H9 (cell line): ENCODE results near the gene TRABD2B. TPM values are rescaled to one million over a fixed set of nuclear protein-coding genes. Genes with fewer than 3 reads are reported as not detected.

Experiments used
- DNase-seq: peaks from one replicate; pipeline ENCODE4 v3.0.0-alpha.2; 2017
- H2AFZ ChIP-seq: one replicate; pipeline ENCODE4 v1.6.1; 2013; ENCODE audit warnings: mild to moderate bottlenecking, low read length, control low read depth, moderate library complexity
- H2AK5ac ChIP-seq: 2 replicates; pipeline ENCODE4 v1.6.1; 2013; ENCODE audit warnings: low read length, control low read depth, mixed read lengths; ENCODE audit not compliant: insufficient read length
- H2BK120ac ChIP-seq: one replicate; pipeline ENCODE4 v1.6.1; 2013; ENCODE audit warnings: low read depth, mild to moderate bottlenecking, low read length, control low read depth, inconsistent platforms; ENCODE audit not compliant: poor library complexity, severe bottlenecking
- H2BK12ac ChIP-seq: 2 replicates; pipeline ENCODE4 v1.6.1; 2013; ENCODE audit warnings: low read length, control low read depth, mixed read lengths, low read depth; ENCODE audit not compliant: insufficient read length
- H2BK15ac ChIP-seq: 2 replicates; pipeline ENCODE4 v1.6.1; 2013; ENCODE audit warnings: low read depth, low read length, control low read depth
- H2BK20ac ChIP-seq: one replicate; pipeline ENCODE4 v1.6.1; 2013; ENCODE audit warnings: low read depth, mild to moderate bottlenecking, low read length, control low read depth, inconsistent platforms; ENCODE audit not compliant: poor library complexity, severe bottlenecking
- H2BK5ac ChIP-seq: 2 replicates; pipeline ENCODE4 v1.6.1; 2013; ENCODE audit warnings: low read length, control low read depth, mixed read lengths; ENCODE audit not compliant: insufficient read length
- H3K14ac ChIP-seq: 2 replicates; pipeline ENCODE4 v1.6.1; 2013; ENCODE audit warnings: low read length, control low read depth; ENCODE audit not compliant: insufficient read depth
- H3K18ac ChIP-seq: 2 replicates; pipeline ENCODE4 v1.6.1; 2013; ENCODE audit warnings: low read depth, mild to moderate bottlenecking, mixed read lengths, low read length, control low read depth; ENCODE audit not compliant: insufficient read length
- H3K23ac ChIP-seq: 2 replicates; pipeline ENCODE4 v1.6.1; 2013; ENCODE audit warnings: low read length, control low read depth, mixed read lengths, low read depth; ENCODE audit not compliant: insufficient read length
- H3K23me2 ChIP-seq: 2 replicates; pipeline ENCODE4 v1.6.1; 2013; ENCODE audit warnings: low read depth, mild to moderate bottlenecking, mixed read lengths, low read length, control low read depth; ENCODE audit not compliant: insufficient read length, poor library complexity, severe bottlenecking
- H3K27ac ChIP-seq: 2 replicates; pipeline ENCODE4 v1.5.1; 2013; ENCODE audit warnings: low read length, control low read depth, mixed read lengths, low read depth; ENCODE audit not compliant: insufficient read length
- H3K27me3 ChIP-seq: 2 replicates; pipeline ENCODE4 v1.6.1; 2013; ENCODE audit warnings: low read length, control low read depth, inconsistent platforms; ENCODE audit not compliant: insufficient read depth
- H3K4ac ChIP-seq: 2 replicates; pipeline ENCODE4 v1.6.1; 2013; ENCODE audit warnings: low read depth, mild to moderate bottlenecking, control low read depth, inconsistent platforms, low read length, moderate library complexity
- H3K4me1 ChIP-seq: 2 replicates; pipeline ENCODE4 v1.6.1; 2013; ENCODE audit warnings: low read length, control low read depth, inconsistent platforms; ENCODE audit not compliant: insufficient read depth
- H3K4me2 ChIP-seq: 2 replicates; pipeline ENCODE4 v1.6.1; 2013; ENCODE audit warnings: low read length, control low read depth, mixed read lengths; ENCODE audit not compliant: insufficient read length, insufficient read depth
- H3K56ac ChIP-seq: 2 replicates; pipeline ENCODE4 v1.6.1; 2013; ENCODE audit warnings: low read depth, mild to moderate bottlenecking, mixed read lengths, low read length, control low read depth; ENCODE audit not compliant: insufficient read length
- H3K79me1 ChIP-seq: 2 replicates; pipeline ENCODE4 v1.6.1; 2013; ENCODE audit warnings: low read depth, mild to moderate bottlenecking, moderate library complexity, low read length, control low read depth, inconsistent platforms; ENCODE audit not compliant: insufficient read depth, poor library complexity, severe bottlenecking
- H3K79me2 ChIP-seq: 2 replicates; pipeline ENCODE4 v1.6.1; 2013; ENCODE audit warnings: low read length, control low read depth, inconsistent platforms; ENCODE audit not compliant: insufficient read depth
- H3K9ac ChIP-seq: 2 replicates; pipeline ENCODE4 v1.6.1; 2013; ENCODE audit warnings: low read length, control low read depth, mixed read lengths; ENCODE audit not compliant: insufficient read length; ENCODE audit errors: extremely low read depth
- H3K9me3 ChIP-seq: one replicate; pipeline ENCODE4 v1.6.1; 2013; ENCODE audit warnings: low read depth, low read length, inconsistent platforms; ENCODE audit not compliant: control insufficient read depth
- H3T11ph ChIP-seq: one replicate; pipeline ENCODE4 v1.6.1; 2013; ENCODE audit warnings: mild to moderate bottlenecking, low read length, control low read depth, inconsistent platforms
- H4K20me1 ChIP-seq: one replicate; pipeline ENCODE4 v1.6.1; 2013; ENCODE audit not compliant: control insufficient read depth, insufficient read length, insufficient read depth
- H4K5ac ChIP-seq: 2 replicates; pipeline ENCODE4 v1.6.1; 2013; ENCODE audit warnings: low read depth, mild to moderate bottlenecking, mixed read lengths, low read length, control low read depth; ENCODE audit not compliant: insufficient read length
- H4K8ac ChIP-seq: replicated peaks from 2 replicates; pipeline ENCODE4 v1.6.1; 2013; ENCODE audit warnings: low read length, control low read depth, mixed read lengths, low read depth; ENCODE audit not compliant: insufficient read length
- H4K91ac ChIP-seq: 2 replicates; pipeline ENCODE4 v1.6.1; 2013; ENCODE audit warnings: low read depth, mild to moderate bottlenecking, moderate library complexity, mixed read lengths, low read length, control low read depth; ENCODE audit not compliant: insufficient read length
- H3K27ac Mint-ChIP-seq, 3 experiments: 2 replicates in 2 of 3; 3 replicates in 1 of 3; pipeline ENCODE4 v1.8.0; 2020 to 2021; ENCODE audit warnings: mixed read lengths in 3 of 3, mild to moderate bottlenecking in 1 of 3, moderate library complexity in 1 of 3
- H3K27me3 Mint-ChIP-seq: 2 replicates; pipeline ENCODE4 v1.8.0; 2021; ENCODE audit warnings: low read depth, mild to moderate bottlenecking, moderate library complexity, mixed read lengths
- H3K36me3 Mint-ChIP-seq, 3 experiments: 2 replicates in 2 of 3; 3 replicates in 1 of 3; pipeline ENCODE4 v1.8.0; 2020 to 2021; ENCODE audit warnings: low read depth in 3 of 3, mixed read lengths in 3 of 3; ENCODE audit not compliant: insufficient read depth in 1 of 3
- H3K4me1 Mint-ChIP-seq, 2 experiments: 2 replicates each; pipeline ENCODE4 v1.8.0; 2020; ENCODE audit warnings: mixed read lengths in 2 of 2
- H3K4me3 Mint-ChIP-seq, 2 experiments: 2 replicates in 1 of 2; 3 replicates in 1 of 2; pipeline ENCODE4 v1.8.0; 2020 to 2021; ENCODE audit warnings: mild to moderate bottlenecking in 2 of 2, mixed read lengths in 2 of 2, moderate library complexity in 1 of 2
- H3K9me3 Mint-ChIP-seq, 2 experiments: 2 replicates in 1 of 2; 3 replicates in 1 of 2; pipeline ENCODE4 v1.8.0; 2020; ENCODE audit warnings: mild to moderate bottlenecking in 2 of 2, mixed read lengths in 2 of 2, moderate library complexity in 1 of 2
- WGBS: extraction: QIAGEN DNeasy Blood & Tissue Kit; methylation state at CpG from one replicate; pipeline ENCODE4 v1.1.7; 2013; ENCODE audit warnings: missing lambda C conversion rate, low lambda C conversion rate, mixed read lengths; ENCODE audit not compliant: insufficient read length; ENCODE audit errors: extremely low coverage; 5-methylcytosine and 5-hydroxymethylcytosine counted together
- total RNA-seq: library from RNA; stranded (reverse); gene quantifications from 2 replicates; pipeline ENCODE4 v1.2.1, GENCODE V29; 2021
- TF ChIP-seq, protein P1 (sequence below): fragments of 200-600 bp; sonication (generic); conservative IDR thresholded peaks from 3 replicates; pipeline ENCODE4 v1.8.0; 2021; ENCODE audit warnings: antibody characterized with exemption, mild to moderate bottlenecking

Gene TRABD2B
- total RNA-seq, 1 experiment from 2014 or later, result 2.3 TPM

DNA sequence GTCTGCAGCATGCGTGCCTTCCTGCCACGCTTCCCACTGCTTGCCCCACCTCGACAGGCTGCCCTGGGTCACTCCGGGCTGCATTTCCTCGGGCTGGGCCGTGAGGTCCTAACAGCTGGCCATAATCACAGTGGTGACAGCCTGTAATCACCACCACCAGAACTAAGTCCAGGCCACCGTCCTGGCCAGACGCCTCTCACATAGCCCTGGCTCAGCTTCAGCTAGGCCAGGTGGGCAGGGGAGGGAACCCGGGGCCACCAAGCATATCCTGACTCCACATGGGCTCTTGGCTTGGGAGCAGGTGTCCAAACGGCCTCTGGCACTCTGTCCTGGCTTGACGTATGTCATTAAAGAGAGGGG lies 229.5 kb downstream of the TRABD2B start:
- H3K27me3 Mint-ChIP-seq, result peaks cover 7% of the 10 kb centered on the region
- Histone ChIP-seq H2AK5ac (no peak overlapping the region), H2BK120ac (no peak overlapping the region), H2BK12ac (no peak overlapping the region), H4K20me1 (no peaks in the 10 kb centered on the region), H3K27ac (no peak overlapping the region), H3K23me2 (no peaks in the 10 kb centered on the region), H3K18ac (no peak overlapping the region), H3K56ac (no peak overlapping the region), H3K27me3 (no peaks in the 10 kb centered on the region), H3K14ac (no peak overlapping the region), H3K23ac (no peak overlapping the region), H3T11ph (no peak overlapping the region), H3K79me2 (no peaks in the 10 kb centered on the region), H3K4me2 (no peak overlapping the region), H3K9me3 (no peaks in the 10 kb centered on the region), H4K91ac (no peak overlapping the region), H4K5ac (no peak overlapping the region), H3K4ac (no peak overlapping the region), H4K8ac (no peak overlapping the region), H2AFZ (no peak overlapping the region), H3K9ac (no peak overlapping the region), H2BK15ac (no peak overlapping the region), H3K4me1 (no peaks in the 10 kb centered on the region), H2BK5ac (no peak overlapping the region), H3K79me1 (no peaks in the 10 kb centered on the region), H2BK20ac (no peak overlapping the region)
- H3K27ac Mint-ChIP-seq, result no peak overlapping the region; a peak in 1 of 7 replicates
- DNase-seq, result no peak
- H3K36me3 Mint-ChIP-seq, result no peaks in the 10 kb centered on the region; a peak in 2 of 7 replicates
- WGBS, result no CpG with 5 or more reads among the region's 11 CpGs
- peaks cover 2 to 7% of the 10 kb centered on the region in 2 experiments; a peak in 2 of 4 replicates for H3K4me1 Mint-ChIP-seq
- TF ChIP-seq, protein P1, sequence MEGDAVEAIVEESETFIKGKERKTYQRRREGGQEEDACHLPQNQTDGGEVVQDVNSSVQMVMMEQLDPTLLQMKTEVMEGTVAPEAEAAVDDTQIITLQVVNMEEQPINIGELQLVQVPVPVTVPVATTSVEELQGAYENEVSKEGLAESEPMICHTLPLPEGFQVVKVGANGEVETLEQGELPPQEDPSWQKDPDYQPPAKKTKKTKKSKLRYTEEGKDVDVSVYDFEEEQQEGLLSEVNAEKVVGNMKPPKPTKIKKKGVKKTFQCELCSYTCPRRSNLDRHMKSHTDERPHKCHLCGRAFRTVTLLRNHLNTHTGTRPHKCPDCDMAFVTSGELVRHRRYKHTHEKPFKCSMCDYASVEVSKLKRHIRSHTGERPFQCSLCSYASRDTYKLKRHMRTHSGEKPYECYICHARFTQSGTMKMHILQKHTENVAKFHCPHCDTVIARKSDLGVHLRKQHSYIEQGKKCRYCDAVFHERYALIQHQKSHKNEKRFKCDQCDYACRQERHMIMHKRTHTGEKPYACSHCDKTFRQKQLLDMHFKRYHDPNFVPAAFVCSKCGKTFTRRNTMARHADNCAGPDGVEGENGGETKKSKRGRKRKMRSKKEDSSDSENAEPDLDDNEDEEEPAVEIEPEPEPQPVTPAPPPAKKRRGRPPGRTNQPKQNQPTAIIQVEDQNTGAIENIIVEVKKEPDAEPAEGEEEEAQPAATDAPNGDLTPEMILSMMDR, result no peak
- H3K9me3 Mint-ChIP-seq, result no peaks in the 10 kb centered on the region
- no peak overlapping the region for H3K4me3 Mint-ChIP-seq
